ENCODE results near the gene CYREN.
A peak's percentile ranks its signal among the peaks of the same experiment; 100 is the strongest.
"Not testable (repeated sequence)": the region's sequence is repeated elsewhere in the genome, so short reads cannot be mapped to it uniquely, and the experiment has no call there.

Gene CYREN

GRCh38 chr7:135156290-135156689 is 14.2 kb downstream of the CYREN start:
- DNase-seq = no peak

GRCh38 chr7:135154734-135155133 is 15.8 kb downstream of the CYREN start:
- no peak for DNase-seq

- no peak for DNase-seq
These were observed 18.1 kb downstream of the CYREN start for GRCh38 chr7:135152442-135152841.

GRCh38 chr7:135151533-135151932 is 19.0 kb downstream of the CYREN start:
- DNase-seq = no peak

GRCh38 chr7:135151132-135151531 is 19.4 kb downstream of the CYREN start:
- no peak for DNase-seq

- DNase-seq = no peak
These were observed 20.3 kb downstream of the CYREN start for GRCh38 chr7:135150072-135150782.

GRCh38 chr7:135147899-135148721 is 22.4 kb downstream of the CYREN start, which contains the start of gene TMEM140:
Gene TMEM140 (plus strand): TSS chr7:135148072. CDS start chr7:135164442, 16,370 bp downstream.
- peak; percentile 3 for DNase-seq

GRCh38 chr7:135147341-135147898 is 23.1 kb downstream of the CYREN start:
- no peak for DNase-seq

- no peak for DNase-seq
These were observed 26.4 kb downstream of the CYREN start for GRCh38 chr7:135143885-135144668.

GRCh38 chr7:135129579-135129978 is 40.9 kb downstream of the CYREN start:
- DNase-seq = no peak

GRCh38 chr7:135128931-135129330 is 41.6 kb downstream of the CYREN start:
- DNase-seq = no peak

- DNase-seq = not testable (repeated sequence)
These were observed 45.9 kb downstream of the CYREN start for GRCh38 chr7:135124631-135125030.

- no peak for DNase-seq
These were observed 48.6 kb downstream of the CYREN start for GRCh38 chr7:135121868-135122267.

- no peak for DNase-seq
These were observed 53.4 kb downstream of the CYREN start for GRCh38 chr7:135117096-135117495.

All from NCI-H510A treated with DMSO at 0.1 percent for 48 hours (cell line).